SK-N-SH treated with all-trans-retinoic acid at 6 μM for 48 hours (cell line): ENCODE data around the gene ZNF423.

Experiments used
- ATAC-seq: fragments of 200-7000 bp; cut with Tn5 transposase; 3 replicates; pipeline ENCODE4 v1.9.1; 2020; ENCODE audit warnings: mild to moderate bottlenecking, moderate library complexity
- ARNTL ChIP-seq: fragments of 450-650 bp; formaldehyde crosslinking; IDR thresholded peaks from 2 replicates; pipeline ENCODE4 v1.5.0; 2020; ENCODE audit warnings: low read depth, mild to moderate bottlenecking, moderate library complexity, borderline replicate concordance
- BACH2 ChIP-seq: fragments of 250-450 bp; sonication (Bioruptor Pico); IDR thresholded peaks from 2 replicates; pipeline ENCODE4 v1.9.0; 2021; ENCODE audit warnings: mild to moderate bottlenecking, borderline replicate concordance
- CREB5 ChIP-seq: fragments of 250-450 bp; sonication (Bioruptor Pico); IDR thresholded peaks from 2 replicates; pipeline ENCODE4 v1.5.1; 2020; ENCODE audit warnings: low read depth, mild to moderate bottlenecking, moderate library complexity
- CSDC2 ChIP-seq: fragments of 250-450 bp; sonication (Bioruptor Pico); IDR thresholded peaks from 2 replicates; pipeline ENCODE4 v1.5.0; 2020; ENCODE audit warnings: mild to moderate bottlenecking, moderate library complexity
- CSRNP3 ChIP-seq: fragments of 250-450 bp; sonication (Bioruptor Pico); IDR thresholded peaks from 2 replicates; pipeline ENCODE4 v1.5.1; 2021; ENCODE audit warnings: mild to moderate bottlenecking, moderate library complexity
- ESRRG ChIP-seq: fragments of 250-450 bp; sonication (Bioruptor Pico); IDR thresholded peaks from 2 replicates; pipeline ENCODE4 v1.6.1; 2021; ENCODE audit warnings: mild to moderate bottlenecking
- GLIS3 ChIP-seq: fragments of 250-450 bp; sonication (Bioruptor Pico); IDR thresholded peaks from 2 replicates; pipeline ENCODE4 v1.5.0; 2020; ENCODE audit warnings: mild to moderate bottlenecking, moderate library complexity
- ISL1 ChIP-seq: fragments of 250-450 bp; sonication (Bioruptor Pico); IDR thresholded peaks from 2 replicates; pipeline ENCODE4 v2.1.2; 2022; ENCODE audit warnings: mild to moderate bottlenecking, moderate library complexity
- OSR1 ChIP-seq: fragments of 250-450 bp; sonication (Bioruptor Pico); IDR thresholded peaks from 2 replicates; pipeline ENCODE4 v1.8.0; 2022; ENCODE audit warnings: moderate library complexity, mild to moderate bottlenecking, inconsistent platforms
- PPARA ChIP-seq: fragments of 250-450 bp; sonication (Bioruptor Pico); IDR thresholded peaks from 2 replicates; pipeline ENCODE4 v1.5.0; 2020; ENCODE audit warnings: mild to moderate bottlenecking, borderline replicate concordance
- RARB ChIP-seq: fragments of 250-450 bp; sonication (Bioruptor Pico); IDR thresholded peaks from 2 replicates; pipeline ENCODE4 v1.8.0; 2021; ENCODE audit warnings: mild to moderate bottlenecking, moderate library complexity
- SNAI2 ChIP-seq: fragments of 250-450 bp; sonication (Bioruptor Pico); IDR thresholded peaks from 2 replicates; pipeline ENCODE4 v1.5.0; 2020; ENCODE audit warnings: mild to moderate bottlenecking, moderate library complexity
- TOX ChIP-seq: fragments of 250-450 bp; sonication (Bioruptor Pico); IDR thresholded peaks from 2 replicates; pipeline ENCODE4 v1.8.0; 2021; ENCODE audit warnings: mild to moderate bottlenecking, moderate library complexity, borderline replicate concordance
- ZFP3 ChIP-seq: fragments of 250-450 bp; sonication (Bioruptor Pico); IDR thresholded peaks from 2 replicates; pipeline ENCODE4 v1.5.0; 2020; ENCODE audit warnings: mild to moderate bottlenecking, moderate library complexity
- ZFP30 ChIP-seq: fragments of 450-650 bp; formaldehyde crosslinking; IDR thresholded peaks from 2 replicates; pipeline ENCODE4 v1.5.0; 2022; ENCODE audit warnings: mild to moderate bottlenecking, moderate library complexity
- ZNF565 ChIP-seq: fragments of 450-650 bp; formaldehyde crosslinking; conservative IDR thresholded peaks from 2 replicates; pipeline ENCODE4 v1.5.0; 2020; ENCODE audit warnings: low read depth, mild to moderate bottlenecking, moderate library complexity
- ZNF70 ChIP-seq: fragments of 450-650 bp; formaldehyde crosslinking; IDR thresholded peaks from 2 replicates; pipeline ENCODE4 v1.5.0; 2020; ENCODE audit warnings: mild to moderate bottlenecking, moderate library complexity
- ZNF8 ChIP-seq: fragments of 450-650 bp; formaldehyde crosslinking; IDR thresholded peaks from 2 replicates; pipeline ENCODE4 v1.5.0; 2020; ENCODE audit warnings: mild to moderate bottlenecking, moderate library complexity
- TF ChIP-seq, protein P1 (sequence below): fragments of 250-450 bp; sonication (Bioruptor Pico); IDR thresholded peaks from 2 replicates; pipeline ENCODE4 v1.8.0; 2020; ENCODE audit warnings: mild to moderate bottlenecking, moderate library complexity, borderline replicate concordance
- TF ChIP-seq, protein P2 (sequence below): fragments of 250-450 bp; sonication (Bioruptor Pico); IDR thresholded peaks from 2 replicates; pipeline ENCODE4 v1.5.0; 2020; ENCODE audit warnings: mild to moderate bottlenecking, moderate library complexity

ZNF423 gene

GRCh38 chr16:49744244-49745220 lies 111.4 kb downstream of the ZNF423 start:
- no peak for TF ChIP-seq ZFP30 (CRISPR knock-in tag)
- no peak for TF ChIP-seq ZNF8 (CRISPR knock-in tag)
- no peak for TF ChIP-seq BACH2 (CRISPR knock-in tag)
- TF ChIP-seq ARNTL (CRISPR knock-in tag): no peak
- TF ChIP-seq PPARA: no peak
- TF ChIP-seq ZFP3 (CRISPR knock-in tag): no peak
- TF ChIP-seq ZNF565 (CRISPR knock-in tag): no peak
- ATAC-seq: no peak

GRCh38 chr16:49743658-49744057 lies 112.3 kb downstream of the ZNF423 start:
- no peak for ATAC-seq
- no peak for TF ChIP-seq GLIS3 (CRISPR knock-in tag)
- no peak for TF ChIP-seq TOX
- TF ChIP-seq ZNF70 (CRISPR knock-in tag): no peak
- TF ChIP-seq CREB5: no peak
- no peak for TF ChIP-seq CSDC2 (CRISPR knock-in tag)
- TF ChIP-seq, protein P1, sequence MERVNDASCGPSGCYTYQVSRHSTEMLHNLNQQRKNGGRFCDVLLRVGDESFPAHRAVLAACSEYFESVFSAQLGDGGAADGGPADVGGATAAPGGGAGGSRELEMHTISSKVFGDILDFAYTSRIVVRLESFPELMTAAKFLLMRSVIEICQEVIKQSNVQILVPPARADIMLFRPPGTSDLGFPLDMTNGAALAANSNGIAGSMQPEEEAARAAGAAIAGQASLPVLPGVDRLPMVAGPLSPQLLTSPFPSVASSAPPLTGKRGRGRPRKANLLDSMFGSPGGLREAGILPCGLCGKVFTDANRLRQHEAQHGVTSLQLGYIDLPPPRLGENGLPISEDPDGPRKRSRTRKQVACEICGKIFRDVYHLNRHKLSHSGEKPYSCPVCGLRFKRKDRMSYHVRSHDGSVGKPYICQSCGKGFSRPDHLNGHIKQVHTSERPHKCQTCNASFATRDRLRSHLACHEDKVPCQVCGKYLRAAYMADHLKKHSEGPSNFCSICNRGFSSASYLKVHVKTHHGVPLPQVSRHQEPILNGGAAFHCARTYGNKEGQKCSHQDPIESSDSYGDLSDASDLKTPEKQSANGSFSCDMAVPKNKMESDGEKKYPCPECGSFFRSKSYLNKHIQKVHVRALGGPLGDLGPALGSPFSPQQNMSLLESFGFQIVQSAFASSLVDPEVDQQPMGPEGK (CRISPR knock-in tag): no peak
- no peak for TF ChIP-seq ZFP30 (CRISPR knock-in tag)
- TF ChIP-seq RARB (CRISPR knock-in tag): no peak
- TF ChIP-seq SNAI2 (CRISPR knock-in tag): no peak
- no peak for TF ChIP-seq ZNF8 (CRISPR knock-in tag)
- no peak for TF ChIP-seq OSR1
- no peak for TF ChIP-seq PPARA
- TF ChIP-seq, protein P2, sequence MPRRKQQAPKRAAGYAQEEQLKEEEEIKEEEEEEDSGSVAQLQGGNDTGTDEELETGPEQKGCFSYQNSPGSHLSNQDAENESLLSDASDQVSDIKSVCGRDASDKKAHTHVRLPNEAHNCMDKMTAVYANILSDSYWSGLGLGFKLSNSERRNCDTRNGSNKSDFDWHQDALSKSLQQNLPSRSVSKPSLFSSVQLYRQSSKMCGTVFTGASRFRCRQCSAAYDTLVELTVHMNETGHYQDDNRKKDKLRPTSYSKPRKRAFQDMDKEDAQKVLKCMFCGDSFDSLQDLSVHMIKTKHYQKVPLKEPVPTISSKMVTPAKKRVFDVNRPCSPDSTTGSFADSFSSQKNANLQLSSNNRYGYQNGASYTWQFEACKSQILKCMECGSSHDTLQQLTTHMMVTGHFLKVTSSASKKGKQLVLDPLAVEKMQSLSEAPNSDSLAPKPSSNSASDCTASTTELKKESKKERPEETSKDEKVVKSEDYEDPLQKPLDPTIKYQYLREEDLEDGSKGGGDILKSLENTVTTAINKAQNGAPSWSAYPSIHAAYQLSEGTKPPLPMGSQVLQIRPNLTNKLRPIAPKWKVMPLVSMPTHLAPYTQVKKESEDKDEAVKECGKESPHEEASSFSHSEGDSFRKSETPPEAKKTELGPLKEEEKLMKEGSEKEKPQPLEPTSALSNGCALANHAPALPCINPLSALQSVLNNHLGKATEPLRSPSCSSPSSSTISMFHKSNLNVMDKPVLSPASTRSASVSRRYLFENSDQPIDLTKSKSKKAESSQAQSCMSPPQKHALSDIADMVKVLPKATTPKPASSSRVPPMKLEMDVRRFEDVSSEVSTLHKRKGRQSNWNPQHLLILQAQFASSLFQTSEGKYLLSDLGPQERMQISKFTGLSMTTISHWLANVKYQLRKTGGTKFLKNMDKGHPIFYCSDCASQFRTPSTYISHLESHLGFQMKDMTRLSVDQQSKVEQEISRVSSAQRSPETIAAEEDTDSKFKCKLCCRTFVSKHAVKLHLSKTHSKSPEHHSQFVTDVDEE (CRISPR knock-in tag): no peak
- no peak for TF ChIP-seq ZNF565 (CRISPR knock-in tag)
- TF ChIP-seq ARNTL (CRISPR knock-in tag): no peak
- TF ChIP-seq ZFP3 (CRISPR knock-in tag): no peak
- no peak for TF ChIP-seq ISL1 (CRISPR knock-in tag)
- TF ChIP-seq ESRRG (CRISPR knock-in tag): no peak
- TF ChIP-seq BACH2 (CRISPR knock-in tag): no peak
- no peak for TF ChIP-seq CSRNP3 (CRISPR knock-in tag)

GRCh38 chr16:49743203-49743464 lies 112.8 kb downstream of the ZNF423 start:
- no peak for ATAC-seq
- TF ChIP-seq CREB5: no peak
